MM.1S (cell line): ENCODE data around the gene PRSS12.

Source experiments
- DNase-seq: peaks from one replicate; pipeline ENCODE4 v3.0.0-alpha.2; 2015
- H2AFZ ChIP-seq: fragments of 300-600 bp; sonication (generic); 2 replicates; pipeline ENCODE4 v1.6.0; 2016; ENCODE audit warnings: antibody characterized with exemption, low read length
- H3F3A ChIP-seq: fragments of 300-600 bp; sonication (generic); 2 replicates; pipeline ENCODE4 v1.6.1; 2016; ENCODE audit warnings: mild to moderate bottlenecking, antibody characterized with exemption, low read length, moderate library complexity, mixed read lengths; ENCODE audit not compliant: insufficient read depth
- H3K27ac ChIP-seq: fragments of 300-600 bp; sonication (generic); 2 replicates; pipeline ENCODE4 v1.5.1; 2016; ENCODE audit warnings: mild to moderate bottlenecking, low read length
- H3K27me3 ChIP-seq: fragments of 300-600 bp; sonication (generic); replicated peaks from 2 replicates; pipeline ENCODE4 v1.6.0; 2016; ENCODE audit warnings: low read length; ENCODE audit not compliant: insufficient read depth
- H3K36me3 ChIP-seq: fragments of 300-600 bp; sonication (generic); replicated peaks from 2 replicates; pipeline ENCODE4 v1.6.1; 2016; ENCODE audit warnings: mild to moderate bottlenecking, low read length, mixed read lengths; ENCODE audit not compliant: insufficient read depth
- H3K4me1 ChIP-seq: fragments of 300-600 bp; sonication (generic); 2 replicates; pipeline ENCODE4 v1.6.1; 2016; ENCODE audit warnings: low read length, mixed read lengths
- H3K4me2 ChIP-seq: fragments of 300-600 bp; sonication (generic); 2 replicates; pipeline ENCODE4 v1.6.0; 2016; ENCODE audit warnings: low read depth, low read length
- H3K4me3 ChIP-seq: fragments of 300-600 bp; sonication (generic); 2 replicates; pipeline ENCODE4 v1.5.1; 2016; ENCODE audit warnings: low read length, mixed read lengths
- H3K79me2 ChIP-seq: fragments of 300-600 bp; sonication (generic); 2 replicates; pipeline ENCODE4 v1.6.1; 2016; ENCODE audit warnings: mixed run types, low read length, mixed read lengths
- H3K9ac ChIP-seq: fragments of 300-600 bp; sonication (generic); 2 replicates; pipeline ENCODE4 v1.6.1; 2016; ENCODE audit warnings: low read length, mixed read lengths
- H3K9me2 ChIP-seq: fragments of 300-600 bp; sonication (generic); replicated peaks from 2 replicates; pipeline ENCODE4 v1.6.1; 2016; ENCODE audit warnings: mild to moderate bottlenecking, low read length, mixed read lengths; ENCODE audit not compliant: insufficient read depth
- H3K9me3 ChIP-seq: fragments of 300-600 bp; sonication (generic); replicated peaks from 2 replicates; pipeline ENCODE4 v1.6.1; 2016; ENCODE audit warnings: mild to moderate bottlenecking, low read length, mixed read lengths; ENCODE audit not compliant: insufficient read depth
- H4K20me1 ChIP-seq: fragments of 300-600 bp; sonication (generic); 2 replicates; pipeline ENCODE4 v1.6.1; 2016; ENCODE audit warnings: mild to moderate bottlenecking, low read length, moderate library complexity, mixed read lengths; ENCODE audit not compliant: insufficient read depth
- EZH2 ChIP-seq: fragments of 300-600 bp; sonication (generic); optimal IDR thresholded peaks from 2 replicates; pipeline ENCODE3; 2017; ENCODE audit warnings: low read depth, mild to moderate bottlenecking, antibody characterized with exemption, low read length, mixed read lengths
- EZH2phosphoT487 ChIP-seq: fragments of 300-600 bp; sonication (generic); IDR thresholded peaks from 2 replicates; pipeline ENCODE4 v1.6.1; 2018; ENCODE audit warnings: antibody characterized with exemption, low read length
- TF ChIP-seq, protein P1 (sequence below): fragments of 300-600 bp; sonication (generic); IDR thresholded peaks from 2 replicates; pipeline ENCODE4 v1.5.1; 2016; ENCODE audit warnings: antibody characterized with exemption, low read length, mixed read lengths

PRSS12 gene

DNA sequence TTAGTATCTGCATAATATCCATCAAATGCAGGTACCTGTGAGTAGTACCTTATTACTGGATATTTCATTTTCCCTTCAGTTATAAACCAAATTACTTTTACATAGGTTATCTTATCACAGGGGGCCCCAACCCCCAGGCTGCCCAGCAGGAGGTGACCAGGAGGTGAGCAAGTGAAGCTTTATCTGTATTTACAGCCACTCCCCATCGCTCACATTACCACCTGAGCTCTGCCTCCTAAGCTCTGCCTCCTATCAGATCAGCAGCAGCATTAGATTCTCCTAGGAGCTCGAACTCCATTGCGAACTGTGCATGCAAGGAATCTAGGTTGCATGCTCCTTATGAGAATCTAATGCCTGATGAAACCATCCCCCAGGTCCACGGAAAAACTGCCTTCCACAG, 6.3 kb downstream of the PRSS12 start:
- no peak overlapping the region for H3K27ac ChIP-seq
- H3K4me1 ChIP-seq = no peaks in the 10 kb centered on the region
- H3K9ac ChIP-seq = no peak overlapping the region
- H3K9me2 ChIP-seq = no peaks in the 10 kb centered on the region
- H3K27me3 ChIP-seq = no peaks in the 10 kb centered on the region
- no peaks in the 10 kb centered on the region for H3K36me3 ChIP-seq
- H3K4me3 ChIP-seq = no peak overlapping the region
- TF ChIP-seq EZH2phosphoT487 = no peak
- TF ChIP-seq EZH2 = no peak
- TF ChIP-seq, protein P1, sequence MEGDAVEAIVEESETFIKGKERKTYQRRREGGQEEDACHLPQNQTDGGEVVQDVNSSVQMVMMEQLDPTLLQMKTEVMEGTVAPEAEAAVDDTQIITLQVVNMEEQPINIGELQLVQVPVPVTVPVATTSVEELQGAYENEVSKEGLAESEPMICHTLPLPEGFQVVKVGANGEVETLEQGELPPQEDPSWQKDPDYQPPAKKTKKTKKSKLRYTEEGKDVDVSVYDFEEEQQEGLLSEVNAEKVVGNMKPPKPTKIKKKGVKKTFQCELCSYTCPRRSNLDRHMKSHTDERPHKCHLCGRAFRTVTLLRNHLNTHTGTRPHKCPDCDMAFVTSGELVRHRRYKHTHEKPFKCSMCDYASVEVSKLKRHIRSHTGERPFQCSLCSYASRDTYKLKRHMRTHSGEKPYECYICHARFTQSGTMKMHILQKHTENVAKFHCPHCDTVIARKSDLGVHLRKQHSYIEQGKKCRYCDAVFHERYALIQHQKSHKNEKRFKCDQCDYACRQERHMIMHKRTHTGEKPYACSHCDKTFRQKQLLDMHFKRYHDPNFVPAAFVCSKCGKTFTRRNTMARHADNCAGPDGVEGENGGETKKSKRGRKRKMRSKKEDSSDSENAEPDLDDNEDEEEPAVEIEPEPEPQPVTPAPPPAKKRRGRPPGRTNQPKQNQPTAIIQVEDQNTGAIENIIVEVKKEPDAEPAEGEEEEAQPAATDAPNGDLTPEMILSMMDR = no peak
- no peaks in the 10 kb centered on the region for H3F3A ChIP-seq
- DNase-seq = no peak
- H3K79me2 ChIP-seq = no peaks in the 10 kb centered on the region
- no peak overlapping the region for H2AFZ ChIP-seq
- H3K9me3 ChIP-seq = no peaks in the 10 kb centered on the region
- no peaks in the 10 kb centered on the region for H4K20me1 ChIP-seq
- no peak overlapping the region for H3K4me2 ChIP-seq

DNA sequence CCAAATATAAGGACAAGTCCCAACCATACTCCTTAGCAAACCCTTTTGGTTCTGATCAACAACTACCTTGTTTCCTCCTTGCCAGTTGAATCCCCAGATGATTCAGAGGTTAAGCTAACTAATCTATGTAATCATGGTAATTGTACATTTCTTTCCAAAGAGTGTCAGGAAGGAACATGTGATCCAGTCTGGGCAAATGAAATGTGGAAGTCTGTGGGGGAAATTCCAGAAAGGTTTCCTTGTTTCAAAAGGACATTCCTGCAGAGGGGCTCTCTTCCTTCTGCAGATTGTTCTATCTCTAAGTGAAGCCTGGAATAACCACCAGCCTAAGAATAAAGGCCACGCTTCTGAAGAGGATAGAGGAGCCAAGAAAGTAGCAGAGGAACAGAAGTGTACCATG, 7.0 kb downstream of the PRSS12 start:
- no peak for DNase-seq
- Histone ChIP-seq H3K9me3 (no peaks in the 10 kb centered on the region), H3K79me2 (no peaks in the 10 kb centered on the region), H3F3A (no peaks in the 10 kb centered on the region), H3K4me2 (no peak overlapping the region), H2AFZ (no peak overlapping the region), H3K27me3 (no peaks in the 10 kb centered on the region), H3K4me3 (no peak overlapping the region), H3K36me3 (no peaks in the 10 kb centered on the region), H3K9me2 (no peaks in the 10 kb centered on the region), H3K9ac (no peak overlapping the region), H4K20me1 (no peaks in the 10 kb centered on the region), H3K27ac (no peak overlapping the region), H3K4me1 (no peaks in the 10 kb centered on the region)
- no peak for TF ChIP-seq EZH2
- TF ChIP-seq, protein P1 = no peak
- TF ChIP-seq EZH2phosphoT487 = no peak

DNA sequence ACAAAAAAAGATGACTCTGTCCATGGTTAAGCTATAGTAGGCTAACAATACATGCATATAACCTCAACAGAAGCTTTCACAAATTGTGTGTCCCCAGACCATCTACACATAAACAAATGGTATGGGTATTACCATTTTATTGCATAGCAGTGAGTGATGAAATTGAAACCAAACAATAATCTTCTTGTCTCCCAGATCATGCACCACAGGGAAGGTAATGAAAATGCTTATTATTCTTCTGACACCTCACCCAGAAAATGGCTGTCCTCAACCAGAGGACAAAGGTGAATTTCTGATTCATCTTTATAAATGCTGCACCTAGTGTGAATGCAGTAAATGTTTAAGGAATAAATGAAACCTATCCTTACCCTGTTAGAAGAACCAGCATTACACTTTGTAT, 8.0 kb downstream of the PRSS12 start:
- H3K4me2 ChIP-seq = no peak overlapping the region
- no peaks in the 10 kb centered on the region for H3F3A ChIP-seq
- no peaks in the 10 kb centered on the region for H3K36me3 ChIP-seq
- no peak for DNase-seq
- H3K9me2 ChIP-seq = no peaks in the 10 kb centered on the region
- no peaks in the 10 kb centered on the region for H3K27me3 ChIP-seq
- no peaks in the 10 kb centered on the region for H4K20me1 ChIP-seq
- no peak overlapping the region for H3K9ac ChIP-seq
- no peaks in the 10 kb centered on the region for H3K79me2 ChIP-seq
- no peaks in the 10 kb centered on the region for H3K9me3 ChIP-seq
- H3K27ac ChIP-seq = no peak overlapping the region
- no peak overlapping the region for H3K4me3 ChIP-seq
- no peak overlapping the region for H2AFZ ChIP-seq
- H3K4me1 ChIP-seq = no peaks in the 10 kb centered on the region
- no peak for TF ChIP-seq EZH2
- no peak for TF ChIP-seq EZH2phosphoT487
- TF ChIP-seq, protein P1 = no peak
